Fibroblast of skin of right biceps (primary cell): ENCODE data around the gene RYR1.
"Not testable (repeated sequence)": the region's sequence is repeated elsewhere in the genome, so short reads cannot be mapped to it uniquely, and the experiment has no call there.

Source experiments
- DNase-seq: peaks from one replicate; pipeline ENCODE4 v3.0.0-alpha.2; 2013

Gene RYR1

DNA sequence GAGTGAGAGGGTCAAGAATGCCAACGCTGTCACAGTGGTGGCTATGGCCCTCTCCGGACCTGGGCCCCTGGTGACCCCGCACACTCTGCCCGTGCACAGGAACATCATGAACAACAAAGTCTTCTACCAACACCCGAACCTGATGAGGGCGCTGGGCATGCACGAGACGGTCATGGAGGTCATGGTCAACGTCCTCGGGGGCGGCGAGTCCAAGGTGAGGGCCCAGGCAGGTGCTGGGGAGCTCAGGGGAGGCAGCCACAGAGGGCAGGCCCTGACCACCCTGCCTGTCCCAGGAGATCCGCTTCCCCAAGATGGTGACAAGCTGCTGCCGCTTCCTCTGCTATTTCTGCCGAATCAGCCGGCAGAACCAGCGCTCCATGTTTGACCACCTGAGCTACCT lies 62.6 kb downstream of the RYR1 start:
- DNase-seq, result no peak

DNA sequence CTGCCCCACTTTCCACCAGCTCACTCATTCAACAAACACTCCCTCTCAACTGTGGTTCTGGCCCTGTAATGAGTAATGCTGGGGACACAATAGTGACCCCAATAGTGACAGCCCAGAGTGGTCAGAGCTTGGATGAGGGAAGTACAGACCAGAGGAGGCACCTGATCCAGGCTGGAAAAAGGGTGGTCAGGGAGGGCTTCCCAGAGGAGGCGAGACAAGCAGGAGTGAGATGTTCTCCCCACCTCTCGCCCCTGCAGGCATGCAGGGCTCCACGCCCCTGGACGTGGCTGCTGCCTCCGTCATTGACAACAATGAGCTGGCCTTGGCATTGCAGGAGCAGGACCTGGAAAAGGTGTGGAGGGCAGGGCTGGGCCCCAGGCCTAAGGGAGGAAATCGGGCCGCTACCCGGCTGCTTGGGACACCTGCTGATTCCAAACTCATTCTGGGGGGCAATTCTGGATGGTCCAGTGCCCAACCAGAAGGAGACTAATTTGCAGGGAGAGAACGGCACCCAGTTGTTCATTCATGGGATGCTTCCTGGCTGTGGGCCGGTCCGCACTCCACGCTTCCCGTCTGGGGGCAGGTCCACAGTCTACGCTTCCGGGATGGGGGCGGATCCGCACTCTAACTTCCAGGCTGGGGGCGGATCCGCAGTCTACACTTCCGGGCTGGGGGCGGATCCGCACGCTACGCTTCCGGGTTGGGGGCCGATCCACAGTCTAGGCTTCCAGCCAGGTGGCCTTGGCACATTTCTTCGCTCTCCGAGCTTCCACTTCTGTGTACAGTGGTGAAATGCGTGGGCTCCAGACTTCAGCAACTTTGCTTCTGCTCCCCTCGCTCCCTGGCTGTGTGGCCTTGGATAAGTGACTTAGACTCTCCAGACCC lies 63.4 kb downstream of the RYR1 start:
- DNase-seq, result no peak

DNA sequence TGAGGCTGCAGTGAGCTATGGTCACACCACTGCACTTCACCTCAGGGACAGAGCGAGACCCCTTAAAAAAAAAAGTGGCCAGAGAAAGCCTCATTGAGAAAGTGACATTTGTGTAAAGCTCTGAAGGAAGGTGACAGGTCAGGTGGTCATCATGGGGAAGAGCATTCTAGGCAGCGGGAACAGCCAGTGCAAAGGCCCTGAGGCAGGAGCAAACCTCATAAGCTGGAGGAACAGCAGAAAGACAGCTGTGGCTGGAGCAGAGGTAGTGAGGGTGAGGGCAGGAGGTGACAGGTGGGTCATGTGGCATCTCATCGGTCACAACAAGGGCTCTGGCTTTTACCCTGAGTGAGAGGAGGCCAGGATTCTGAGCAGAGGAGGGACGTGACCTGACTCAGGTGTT lies 64.4 kb downstream of the RYR1 start:
- DNase-seq, result no peak

DNA sequence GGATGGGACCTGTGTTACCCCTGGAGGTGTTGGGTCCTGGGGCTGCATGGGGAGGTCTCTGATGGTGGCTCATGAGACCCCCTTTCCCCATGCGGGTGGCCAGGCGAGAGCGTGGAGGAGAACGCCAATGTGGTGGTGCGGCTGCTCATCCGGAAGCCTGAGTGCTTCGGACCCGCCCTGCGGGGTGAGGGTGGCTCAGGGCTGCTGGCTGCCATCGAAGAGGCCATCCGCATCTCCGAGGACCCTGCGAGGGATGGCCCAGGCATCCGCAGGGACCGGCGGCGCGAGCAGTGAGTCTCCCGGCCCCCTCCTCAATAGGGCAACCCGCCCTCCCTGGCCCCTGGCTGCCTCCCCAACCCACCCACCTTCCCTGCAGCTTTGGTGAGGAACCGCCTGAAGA lies 66.0 kb downstream of the RYR1 start:
- no peak for DNase-seq

DNA sequence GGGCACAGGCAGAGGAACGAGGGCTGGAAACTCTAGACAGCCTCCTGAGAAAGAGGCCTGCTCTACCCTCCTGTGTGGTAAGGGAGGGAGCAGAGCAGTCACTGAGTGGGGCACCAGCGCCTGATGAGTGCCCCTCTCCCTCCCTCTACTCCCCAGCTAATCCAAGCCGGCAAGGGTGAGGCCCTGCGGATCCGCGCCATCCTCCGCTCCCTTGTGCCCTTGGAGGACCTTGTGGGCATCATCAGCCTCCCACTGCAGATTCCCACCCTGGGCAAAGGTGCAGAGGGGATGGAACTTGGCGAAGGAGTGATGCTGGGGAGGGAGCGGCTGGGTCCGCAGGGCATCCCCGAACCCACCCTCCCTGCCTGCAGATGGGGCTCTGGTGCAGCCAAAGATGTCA lies 67.0 kb downstream of the RYR1 start:
- no peak for DNase-seq

DNA sequence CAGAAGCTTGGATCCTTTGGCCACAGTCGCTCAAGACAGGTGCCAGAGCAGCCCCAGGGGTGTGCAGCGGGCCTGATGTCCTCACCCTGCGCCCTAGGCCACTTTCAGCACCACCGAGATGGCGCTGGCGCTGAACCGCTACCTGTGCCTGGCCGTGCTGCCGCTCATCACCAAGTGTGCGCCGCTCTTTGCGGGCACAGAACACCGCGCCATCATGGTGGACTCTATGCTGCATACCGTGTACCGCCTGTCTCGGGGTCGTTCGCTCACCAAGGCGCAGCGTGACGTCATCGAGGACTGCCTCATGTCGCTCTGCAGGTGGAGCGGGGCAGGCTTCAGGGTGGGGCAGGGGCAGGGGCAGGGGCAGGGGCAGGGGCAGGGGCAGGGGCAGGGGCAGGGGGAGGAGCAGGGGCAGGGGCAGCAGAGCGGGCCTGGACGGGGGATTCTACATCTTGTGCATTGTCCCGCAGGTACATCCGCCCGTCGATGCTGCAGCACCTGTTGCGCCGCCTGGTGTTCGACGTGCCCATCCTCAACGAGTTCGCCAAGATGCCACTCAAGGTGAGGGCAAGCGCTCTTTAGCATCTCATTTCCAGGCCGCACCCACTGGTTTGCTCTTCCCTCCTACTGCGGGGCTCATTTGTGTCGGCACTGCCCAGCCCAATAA lies 69.1 kb downstream of the RYR1 start:
- no peak for DNase-seq

DNA sequence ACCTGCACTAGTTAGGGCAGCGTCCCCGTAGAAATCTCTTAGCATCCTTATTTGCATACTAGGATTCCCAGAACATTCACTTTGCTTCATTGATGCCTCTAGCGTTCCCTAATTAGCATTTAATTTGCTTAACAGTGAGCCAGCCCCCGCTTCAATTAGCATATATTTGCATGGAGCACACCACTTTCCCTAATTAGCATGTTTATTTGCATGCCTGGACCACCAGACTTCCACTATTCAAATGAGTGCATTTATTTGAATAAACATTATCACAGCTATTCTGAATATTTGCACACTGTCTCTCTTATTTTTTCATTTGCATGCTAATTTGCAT lies 69.6 kb downstream of the RYR1 start:
- DNase-seq, result no peak

DNA sequence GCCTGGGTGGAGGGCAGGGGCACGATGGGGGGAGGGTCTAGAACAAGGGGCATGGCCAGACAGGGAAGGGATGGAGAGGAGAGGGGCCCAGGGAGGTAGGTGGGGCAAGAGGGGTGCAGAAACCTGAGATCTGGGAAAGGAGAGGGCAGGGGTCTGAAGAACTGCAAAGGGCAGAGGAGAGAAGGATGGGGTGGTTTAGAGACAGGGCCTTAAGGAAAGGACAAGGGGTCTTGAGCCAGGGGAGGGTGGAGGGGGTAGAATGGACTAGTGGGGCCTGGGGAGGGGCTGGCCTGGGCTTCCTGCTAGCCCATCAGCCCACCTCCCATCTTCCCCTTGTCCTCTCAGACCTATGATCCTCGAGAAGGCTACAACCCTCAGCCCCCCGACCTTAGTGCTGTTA lies 72.5 kb downstream of the RYR1 start:
- no peak for DNase-seq

DNA sequence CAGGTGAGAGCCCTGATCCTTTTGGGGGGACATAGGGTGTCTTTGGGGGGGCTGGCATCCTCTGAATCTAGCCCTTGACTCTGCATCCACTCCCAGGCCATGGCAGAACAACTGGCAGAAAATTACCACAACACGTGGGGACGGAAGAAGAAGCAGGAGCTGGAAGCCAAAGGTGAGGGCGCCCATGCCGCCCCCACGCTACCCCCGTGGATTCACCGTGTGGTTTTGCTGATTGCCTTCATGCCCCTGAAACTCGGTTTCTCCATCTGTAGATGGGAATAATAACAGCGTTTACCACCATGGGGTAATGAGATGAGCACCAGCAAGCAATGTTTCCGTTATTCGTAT lies 72.9 kb downstream of the RYR1 start:
- DNase-seq, result no peak

DNA sequence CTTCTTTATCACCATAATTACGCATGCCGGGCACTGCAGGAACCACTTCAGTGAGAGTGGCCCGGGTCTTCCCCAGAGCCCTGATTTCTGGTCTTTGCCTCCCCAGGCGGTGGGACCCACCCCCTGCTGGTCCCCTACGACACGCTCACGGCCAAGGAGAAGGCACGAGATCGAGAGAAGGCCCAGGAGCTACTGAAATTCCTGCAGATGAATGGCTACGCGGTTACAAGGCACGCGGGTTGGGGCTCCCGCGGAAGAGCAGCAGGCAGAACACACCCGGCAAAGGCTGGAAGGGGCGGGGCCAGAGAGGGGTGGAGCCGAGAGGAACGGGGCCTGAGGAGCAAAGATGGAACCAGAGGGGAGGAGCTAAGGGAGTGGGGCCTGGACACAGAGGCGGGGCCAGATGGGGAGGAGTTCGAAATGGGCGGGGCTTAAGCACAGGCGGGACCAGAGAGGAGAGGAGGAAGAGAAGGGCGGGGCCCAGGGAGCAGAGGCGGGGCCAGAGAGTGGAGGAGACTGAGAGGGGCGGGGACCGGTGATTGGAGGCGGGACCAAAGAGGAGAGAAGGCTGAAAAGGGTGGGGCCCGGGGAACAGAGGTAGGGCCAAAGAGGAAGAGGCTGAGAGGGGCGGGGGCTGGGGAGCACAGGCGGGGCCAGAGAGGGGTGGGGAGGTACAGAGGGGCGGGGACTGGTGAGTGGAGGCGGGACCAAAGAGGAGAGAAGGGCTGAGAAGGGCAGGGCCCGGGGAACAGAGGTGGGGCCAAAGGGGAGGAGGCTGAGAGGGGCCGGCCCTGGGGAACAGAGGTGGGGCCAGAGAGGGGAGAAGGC lies 73.4 kb downstream of the RYR1 start:
- peak; percentile 67 for DNase-seq

DNA sequence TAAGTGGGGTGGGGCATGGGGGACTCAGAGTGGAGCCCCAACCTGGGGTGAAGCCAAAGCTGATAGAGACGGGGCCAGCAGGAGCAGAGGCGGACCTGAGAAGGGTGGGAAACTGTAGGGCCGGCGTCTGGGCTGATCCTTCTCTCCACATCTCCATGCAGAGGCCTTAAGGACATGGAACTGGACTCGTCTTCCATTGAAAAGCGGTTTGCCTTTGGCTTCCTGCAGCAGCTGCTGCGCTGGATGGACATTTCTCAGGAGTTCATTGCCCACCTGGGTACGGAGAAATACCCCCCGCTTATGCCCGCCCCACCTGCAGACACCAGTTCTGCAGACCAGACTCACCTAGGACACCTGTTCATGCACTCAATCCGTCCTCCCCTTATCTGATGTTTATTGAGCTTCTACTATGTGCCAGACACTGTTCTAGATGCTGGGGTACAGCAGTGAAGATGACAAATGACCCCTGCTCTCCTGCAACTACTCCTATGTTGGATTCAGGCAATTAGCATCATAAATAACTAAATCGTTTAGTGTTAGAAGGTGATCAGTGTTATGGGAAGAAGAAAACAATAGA lies 74.1 kb downstream of the RYR1 start:
- DNase-seq, result no peak

DNA sequence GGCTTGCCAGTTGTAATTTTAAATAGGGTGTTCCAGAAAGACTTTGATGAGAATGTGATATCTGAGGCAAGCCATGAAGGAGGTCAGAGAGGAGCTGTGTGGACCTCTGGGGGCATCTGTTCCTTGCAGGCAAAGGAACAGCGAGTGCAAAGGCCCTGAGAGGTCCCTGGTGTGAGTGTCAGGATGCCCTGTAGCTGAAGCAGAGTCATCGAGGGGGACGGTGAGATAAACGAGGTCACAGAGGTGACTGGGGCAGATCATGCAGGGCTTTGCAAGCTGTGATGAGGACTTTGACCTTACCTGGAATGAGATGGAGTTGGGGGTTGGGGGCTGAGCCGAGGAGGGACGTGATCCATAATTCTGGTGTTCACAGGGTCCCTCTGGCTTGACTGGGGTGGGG lies 75.0 kb downstream of the RYR1 start:
- no peak for DNase-seq

DNA sequence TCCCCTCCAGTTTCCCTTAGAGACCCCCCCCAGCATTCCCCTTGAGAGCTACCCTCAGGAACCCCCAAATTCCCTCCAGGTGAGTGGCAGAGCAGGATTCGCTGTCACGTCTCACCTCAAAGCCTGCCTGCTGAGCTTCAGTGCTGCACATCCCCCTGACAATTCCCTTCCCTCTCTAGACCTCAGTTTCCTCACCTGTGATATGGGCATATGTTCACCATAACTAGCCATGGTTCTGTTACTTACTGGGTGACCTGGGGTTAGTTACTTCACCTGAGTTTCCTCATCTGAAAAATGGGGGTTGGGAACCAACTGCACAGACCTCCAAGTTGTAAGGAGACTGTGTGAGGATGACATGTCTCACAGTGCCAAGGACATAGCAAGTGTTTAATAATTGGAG lies 75.5 kb downstream of the RYR1 start:
- no peak for DNase-seq

DNA sequence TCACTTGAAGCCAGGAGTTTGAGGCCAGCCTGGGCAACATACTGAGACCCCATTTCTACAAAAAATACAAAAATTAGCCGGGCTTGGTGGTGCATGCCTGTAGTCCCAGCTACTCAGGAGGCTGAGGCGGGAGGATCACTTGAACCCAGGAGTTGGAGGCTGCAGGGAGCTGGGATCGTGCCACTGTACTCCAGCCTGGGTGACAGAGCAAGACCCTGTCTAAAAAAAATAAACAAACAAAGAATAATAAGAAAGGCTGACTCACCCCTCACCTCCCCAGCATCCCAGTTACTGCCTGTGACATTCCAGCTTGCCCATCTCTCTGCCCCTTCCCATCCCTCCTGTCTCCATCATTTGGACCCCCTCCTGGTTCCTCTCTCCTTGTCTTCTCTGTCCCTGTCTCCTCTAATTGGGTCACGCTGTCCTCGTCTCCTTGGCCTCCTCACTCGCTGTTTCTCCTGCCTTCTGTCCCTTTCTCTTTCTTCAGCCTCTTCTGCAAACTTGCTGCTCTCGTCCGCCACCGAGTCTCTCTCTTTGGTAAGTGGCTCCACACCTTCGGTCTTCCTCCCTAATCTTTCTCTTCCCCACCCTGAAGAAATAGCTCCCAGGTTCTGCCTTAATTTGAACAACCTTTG lies 77.7 kb downstream of the RYR1 start:
- DNase-seq, result no peak

DNA sequence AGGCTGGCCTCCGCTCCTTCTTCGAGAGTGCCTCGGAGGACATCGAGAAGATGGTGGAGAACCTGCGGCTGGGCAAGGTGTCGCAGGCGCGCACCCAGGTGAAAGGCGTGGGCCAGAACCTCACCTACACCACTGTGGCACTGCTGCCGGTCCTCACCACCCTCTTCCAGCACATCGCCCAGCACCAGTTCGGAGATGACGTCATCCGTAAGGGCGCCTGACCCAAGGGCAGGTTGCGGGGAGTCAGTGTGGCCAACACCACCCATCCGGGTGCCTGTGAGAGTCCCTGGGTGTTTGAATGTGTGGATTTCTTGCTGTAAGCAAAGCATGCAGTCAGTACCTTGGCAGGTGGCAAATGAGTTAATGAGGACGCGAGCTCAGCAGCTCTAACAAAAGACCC lies 78.8 kb downstream of the RYR1 start:
- DNase-seq, result no peak

DNA sequence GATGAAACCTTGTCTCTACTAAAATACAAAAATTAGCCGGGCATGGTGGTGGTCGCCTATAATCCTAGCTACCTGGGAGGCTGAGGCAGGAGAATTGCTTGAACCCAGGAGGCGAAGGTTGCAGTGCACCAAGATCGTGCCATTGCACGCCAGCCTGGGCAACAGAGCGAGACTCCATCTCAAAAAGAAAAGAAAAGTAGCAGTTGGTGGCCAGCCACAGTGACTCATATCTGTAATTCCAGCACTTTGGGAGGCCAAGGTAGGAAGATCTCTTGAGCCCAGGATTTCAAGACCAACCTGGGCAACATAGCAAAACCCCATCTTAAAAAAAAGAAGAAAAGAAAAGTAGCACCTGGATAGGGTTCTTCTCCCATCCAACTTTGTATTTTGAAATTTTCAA lies 79.7 kb downstream of the RYR1 start:
- not testable (repeated sequence) for DNase-seq

DNA sequence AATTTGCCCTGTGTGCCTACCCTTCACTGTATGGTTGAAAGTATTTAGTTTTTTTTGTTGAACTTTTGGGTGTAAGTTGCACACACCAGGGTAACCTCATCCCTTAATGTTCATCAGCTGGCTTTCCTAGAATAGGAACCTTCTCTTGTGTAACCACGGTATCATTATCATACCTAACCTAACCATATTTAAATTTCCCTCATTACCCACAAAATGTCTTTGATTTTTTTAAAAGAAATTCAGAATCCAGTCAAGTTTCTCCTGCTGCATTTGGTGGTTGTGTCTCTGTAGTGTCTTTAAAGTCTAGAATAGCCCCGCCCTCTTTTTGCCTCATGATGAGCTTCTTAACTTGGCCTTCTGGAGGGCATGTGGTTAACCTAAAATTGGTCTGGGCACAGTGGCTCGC lies 80.3 kb downstream of the RYR1 start:
- DNase-seq, result no peak

DNA sequence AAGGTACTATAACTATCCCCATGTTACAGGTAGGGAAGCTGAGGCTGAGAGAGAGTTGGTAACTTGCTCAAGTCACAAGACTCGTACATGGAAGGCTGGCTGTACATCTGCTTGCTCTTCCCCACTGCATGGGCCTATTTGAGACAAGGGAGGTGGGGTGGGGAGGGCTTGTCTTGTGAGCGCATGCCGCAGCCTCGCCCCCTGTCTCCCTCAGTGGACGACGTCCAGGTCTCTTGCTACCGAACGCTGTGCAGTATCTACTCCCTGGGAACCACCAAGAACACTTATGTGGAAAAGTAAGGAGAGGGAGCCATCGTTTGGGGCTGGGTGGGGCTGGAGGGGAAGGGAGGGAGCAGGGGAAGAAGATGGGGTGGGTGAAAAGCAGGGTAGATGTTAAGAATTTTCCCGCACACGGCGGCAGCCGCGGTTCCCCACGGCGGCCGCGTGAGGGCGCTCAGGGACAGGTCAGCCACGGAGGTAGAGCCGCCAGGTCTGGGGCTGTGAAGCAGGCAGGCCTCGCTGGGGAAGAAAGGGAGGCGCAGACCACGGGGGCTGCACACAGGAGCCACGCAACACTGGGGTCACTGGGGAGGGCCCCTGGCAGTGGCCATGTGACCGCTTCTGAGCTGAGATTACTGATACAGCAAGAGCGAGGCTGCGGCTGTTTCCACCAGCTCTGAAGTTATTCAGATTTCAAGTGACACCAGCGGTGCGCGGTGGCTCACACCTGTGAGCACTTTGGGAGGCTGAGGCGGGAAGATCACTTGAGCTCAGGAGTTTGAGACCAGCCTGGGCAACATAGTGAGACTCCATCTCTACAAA lies 81.5 kb downstream of the RYR1 start:
- DNase-seq, result peak; percentile 43

DNA sequence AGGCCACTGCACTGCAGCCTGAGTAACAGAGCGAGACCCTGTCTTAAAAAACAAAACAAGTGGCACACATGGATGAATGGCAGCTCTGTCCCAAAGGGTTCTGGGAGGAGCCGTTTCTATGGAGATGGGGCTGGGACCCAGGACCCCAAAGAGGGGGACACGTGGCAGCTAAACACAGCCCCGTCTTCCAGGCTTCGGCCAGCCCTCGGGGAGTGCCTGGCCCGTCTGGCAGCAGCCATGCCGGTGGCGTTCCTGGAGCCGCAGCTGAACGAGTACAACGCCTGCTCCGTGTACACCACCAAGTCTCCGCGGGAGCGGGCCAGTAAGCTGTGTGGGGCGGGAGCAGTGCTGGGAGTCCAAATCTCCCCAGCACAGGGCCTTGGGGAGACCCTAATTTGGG lies 82.4 kb downstream of the RYR1 start:
- DNase-seq, result no peak

DNA sequence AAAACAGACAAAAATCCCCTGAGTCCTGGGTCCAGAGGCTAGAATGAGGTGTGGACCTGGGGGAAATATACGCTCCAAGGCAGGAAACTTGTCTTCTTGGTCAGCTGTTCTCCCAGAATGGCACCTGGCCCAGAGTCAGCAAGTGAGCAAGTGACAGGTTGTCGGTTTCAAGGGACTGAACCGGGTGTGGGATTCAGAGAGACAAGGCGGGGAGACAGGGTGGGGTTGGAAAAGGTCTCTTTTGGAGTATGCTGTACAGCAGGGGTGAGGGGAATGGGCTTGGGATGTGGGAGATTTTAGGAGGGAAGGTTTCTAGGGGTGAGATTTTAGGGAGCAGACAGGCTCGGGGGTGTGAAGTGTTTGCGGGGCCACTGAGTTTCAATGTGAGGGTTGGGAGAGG lies 83.3 kb downstream of the RYR1 start:
- DNase-seq, result no peak

DNA sequence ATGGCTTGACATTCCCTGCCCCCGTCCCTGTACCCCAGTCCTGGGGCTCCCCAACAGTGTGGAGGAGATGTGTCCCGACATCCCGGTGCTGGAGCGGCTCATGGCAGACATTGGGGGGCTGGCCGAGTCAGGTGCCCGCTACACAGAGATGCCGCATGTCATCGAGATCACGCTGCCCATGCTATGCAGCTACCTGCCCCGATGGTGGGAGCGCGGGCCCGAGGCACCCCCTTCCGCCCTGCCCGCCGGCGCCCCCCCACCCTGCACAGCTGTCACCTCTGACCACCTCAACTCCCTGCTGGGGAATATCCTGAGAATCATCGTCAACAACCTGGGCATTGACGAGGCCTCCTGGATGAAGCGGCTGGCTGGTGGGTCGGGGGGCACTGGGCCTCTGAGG lies 83.8 kb downstream of the RYR1 start:
- no peak for DNase-seq

DNA sequence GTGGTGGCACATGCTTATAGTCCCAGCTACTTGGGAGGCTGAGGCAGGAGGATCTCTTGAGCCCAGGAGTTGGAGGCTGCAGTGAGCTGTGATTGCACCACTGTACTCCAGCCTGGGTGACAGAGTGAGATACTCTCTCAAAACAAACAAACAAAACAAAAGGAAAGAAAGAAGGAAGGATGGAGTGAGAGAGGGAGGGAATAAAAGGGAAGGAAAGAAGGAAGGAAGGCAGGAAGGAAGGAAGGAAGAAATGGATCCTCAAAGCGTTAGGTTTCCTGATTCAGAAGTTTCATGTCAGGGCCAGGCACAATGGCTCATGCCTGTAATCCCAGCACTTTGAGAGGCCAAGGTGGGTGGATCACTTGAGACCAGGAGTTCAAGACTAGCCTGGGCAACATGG lies 84.5 kb downstream of the RYR1 start:
- DNase-seq, result not testable (repeated sequence)
